Epithelial cell of esophagus (primary cell): Measurements from ENCODE around the gene ARID3A.
"Not testable (repeated sequence)": the region's sequence is repeated elsewhere in the genome, so short reads cannot be mapped to it uniquely, and the experiment has no call there.

ENCODE experiments used
- DNase-seq: peaks from one replicate; pipeline ENCODE4 v3.0.0; 2010; ENCODE audit warnings: low read depth
- H3K4me3 ChIP-seq: 2 replicates; pipeline ENCODE4 v1.5.1; 2011; ENCODE audit warnings: mild to moderate bottlenecking, low read length, control low read depth
- CTCF ChIP-seq: IDR thresholded peaks from 2 replicates; pipeline ENCODE4 v1.5.1; 2011; ENCODE audit warnings: low read depth, mild to moderate bottlenecking, low read length, control low read depth, inconsistent platforms; ENCODE audit not compliant: insufficient read depth; ENCODE audit errors: missing control alignments

ARID3A gene

GRCh38 chr19:955803-956765, 30.2 kb downstream of the ARID3A start:
- H3K4me3 ChIP-seq, result no peak overlapping the region
- DNase-seq, result no peak
- TF ChIP-seq CTCF, result no peak

- peak; percentile 55 for DNase-seq
- no peak for TF ChIP-seq CTCF
- H3K4me3 ChIP-seq, result no peak overlapping the region
These were observed 31.1 kb downstream of the ARID3A start for GRCh38 chr19:956766-957440.

GRCh38 chr19:957578-957977, 31.7 kb downstream of the ARID3A start:
- not testable (repeated sequence) for H3K4me3 ChIP-seq, DNase-seq

- no peak overlapping the region for H3K4me3 ChIP-seq
- no peak for TF ChIP-seq CTCF
- peak; percentile 87 for DNase-seq
These were observed 33.4 kb downstream of the ARID3A start for GRCh38 chr19:958967-959855.

- DNase-seq, result no peak
- H3K4me3 ChIP-seq, result no peak overlapping the region
- TF ChIP-seq CTCF, result no peak
These were observed 34.2 kb downstream of the ARID3A start for GRCh38 chr19:960020-960419.

GRCh38 chr19:960601-960938, 34.7 kb downstream of the ARID3A start:
- no peak for TF ChIP-seq CTCF
- no peak overlapping the region for H3K4me3 ChIP-seq
- DNase-seq, result no peak
